Measurements from ENCODE around the gene SCGB2B2.
"Not testable (repeated sequence)": the region's sequence is repeated elsewhere in the genome, so short reads cannot be mapped to it uniquely, and the experiment has no call there.

DNA sequence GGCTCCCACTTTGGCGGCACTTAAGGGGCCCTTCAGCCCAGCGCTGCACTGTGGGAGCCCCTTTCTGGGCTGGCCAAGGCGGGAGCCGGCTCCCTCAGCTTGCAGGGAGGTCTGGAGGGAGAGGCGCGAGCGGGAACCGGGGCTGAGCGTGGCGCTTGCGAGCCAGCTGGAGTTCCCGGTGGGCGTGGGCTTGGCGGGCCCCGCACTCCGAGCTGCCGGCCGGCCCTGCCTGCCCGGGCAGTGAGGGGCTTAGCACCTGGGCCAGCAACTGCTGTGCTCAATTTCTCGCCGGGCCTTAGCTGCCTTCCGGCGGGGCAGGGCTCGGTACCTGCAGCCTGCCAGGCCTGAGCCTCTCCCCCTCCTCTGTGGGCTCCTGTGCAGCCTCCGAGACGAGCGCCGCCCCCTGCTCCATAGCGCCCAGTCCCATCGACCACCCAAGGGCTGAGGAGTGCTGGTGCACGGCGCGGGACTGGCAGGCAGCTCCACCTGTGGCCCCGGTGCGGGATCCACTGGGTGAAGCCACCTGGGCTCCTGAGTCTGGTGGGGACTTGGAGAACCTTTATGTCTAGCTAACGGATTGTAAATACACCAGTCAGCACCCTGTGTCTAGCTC, 8.8 kb downstream of the SCGB2B2 start:
- TF ChIP-seq EZH2 (IDR thresholded peaks at IDR 0.05); POLR2AphosphoS5 (IDR thresholded peaks at IDR 0.05; ENCODE audit: borderline replicate concordance, low read depth, low read length): not testable (repeated sequence)
